ENCODE data around the gene CCDC171.

DNA sequence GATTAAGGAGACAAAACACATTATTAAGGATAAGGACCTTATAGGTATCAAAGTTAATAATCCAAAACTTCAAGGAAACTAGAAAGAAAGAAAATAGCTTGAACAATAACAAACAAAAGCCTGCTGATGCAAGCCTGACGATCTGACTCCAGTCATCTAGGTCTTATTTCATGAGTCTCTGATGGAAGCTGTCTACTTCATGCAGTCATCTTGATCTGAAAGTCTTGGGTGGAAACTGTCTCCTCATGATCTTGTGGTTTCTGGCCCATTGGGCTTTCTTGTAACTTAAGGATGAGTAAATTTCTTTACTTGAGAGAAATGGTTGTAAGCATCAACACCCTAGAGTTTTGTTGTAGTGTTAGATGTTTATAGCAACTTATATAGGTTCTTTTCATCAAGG, 21.5 kb upstream of the CCDC171 start:
- no peak for TF ChIP-seq EZH2 (IDR thresholded peaks at IDR 0.05; ENCODE audit: borderline replicate concordance, low read length)
- TF ChIP-seq, protein P1, sequence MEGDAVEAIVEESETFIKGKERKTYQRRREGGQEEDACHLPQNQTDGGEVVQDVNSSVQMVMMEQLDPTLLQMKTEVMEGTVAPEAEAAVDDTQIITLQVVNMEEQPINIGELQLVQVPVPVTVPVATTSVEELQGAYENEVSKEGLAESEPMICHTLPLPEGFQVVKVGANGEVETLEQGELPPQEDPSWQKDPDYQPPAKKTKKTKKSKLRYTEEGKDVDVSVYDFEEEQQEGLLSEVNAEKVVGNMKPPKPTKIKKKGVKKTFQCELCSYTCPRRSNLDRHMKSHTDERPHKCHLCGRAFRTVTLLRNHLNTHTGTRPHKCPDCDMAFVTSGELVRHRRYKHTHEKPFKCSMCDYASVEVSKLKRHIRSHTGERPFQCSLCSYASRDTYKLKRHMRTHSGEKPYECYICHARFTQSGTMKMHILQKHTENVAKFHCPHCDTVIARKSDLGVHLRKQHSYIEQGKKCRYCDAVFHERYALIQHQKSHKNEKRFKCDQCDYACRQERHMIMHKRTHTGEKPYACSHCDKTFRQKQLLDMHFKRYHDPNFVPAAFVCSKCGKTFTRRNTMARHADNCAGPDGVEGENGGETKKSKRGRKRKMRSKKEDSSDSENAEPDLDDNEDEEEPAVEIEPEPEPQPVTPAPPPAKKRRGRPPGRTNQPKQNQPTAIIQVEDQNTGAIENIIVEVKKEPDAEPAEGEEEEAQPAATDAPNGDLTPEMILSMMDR (IDR thresholded peaks at IDR 0.05; ENCODE audit: low read length): no peak

Measured in OCI-LY1 (cell line).